ENCODE measurements around the gene HDGFL2.

DNA sequence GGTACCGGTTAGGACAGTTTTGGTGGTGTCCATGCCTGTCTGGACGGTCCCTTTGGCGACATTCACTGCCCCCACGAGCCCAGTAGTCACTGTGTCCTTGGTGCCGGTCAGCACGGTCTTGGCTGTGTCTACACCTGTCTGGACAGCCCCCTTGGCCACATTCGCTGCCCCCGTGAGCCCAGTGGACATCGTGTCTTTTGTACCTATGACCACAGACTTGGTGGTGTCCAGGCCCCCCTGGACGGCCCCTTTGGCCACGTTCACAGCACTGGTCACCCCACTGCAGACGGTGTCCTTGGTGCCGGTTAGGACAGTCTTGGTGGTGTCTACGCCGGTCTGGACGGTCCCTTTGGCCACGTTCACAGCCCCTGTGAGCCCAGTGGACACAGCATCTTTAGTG is 40.0 kb downstream of the HDGFL2 start:
- TF ChIP-seq, protein P1, sequence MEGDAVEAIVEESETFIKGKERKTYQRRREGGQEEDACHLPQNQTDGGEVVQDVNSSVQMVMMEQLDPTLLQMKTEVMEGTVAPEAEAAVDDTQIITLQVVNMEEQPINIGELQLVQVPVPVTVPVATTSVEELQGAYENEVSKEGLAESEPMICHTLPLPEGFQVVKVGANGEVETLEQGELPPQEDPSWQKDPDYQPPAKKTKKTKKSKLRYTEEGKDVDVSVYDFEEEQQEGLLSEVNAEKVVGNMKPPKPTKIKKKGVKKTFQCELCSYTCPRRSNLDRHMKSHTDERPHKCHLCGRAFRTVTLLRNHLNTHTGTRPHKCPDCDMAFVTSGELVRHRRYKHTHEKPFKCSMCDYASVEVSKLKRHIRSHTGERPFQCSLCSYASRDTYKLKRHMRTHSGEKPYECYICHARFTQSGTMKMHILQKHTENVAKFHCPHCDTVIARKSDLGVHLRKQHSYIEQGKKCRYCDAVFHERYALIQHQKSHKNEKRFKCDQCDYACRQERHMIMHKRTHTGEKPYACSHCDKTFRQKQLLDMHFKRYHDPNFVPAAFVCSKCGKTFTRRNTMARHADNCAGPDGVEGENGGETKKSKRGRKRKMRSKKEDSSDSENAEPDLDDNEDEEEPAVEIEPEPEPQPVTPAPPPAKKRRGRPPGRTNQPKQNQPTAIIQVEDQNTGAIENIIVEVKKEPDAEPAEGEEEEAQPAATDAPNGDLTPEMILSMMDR (IDR thresholded peaks at IDR 0.05; ENCODE audit: low read depth, low read length, poor library complexity, severe bottlenecking), result no peak
- TF ChIP-seq EZH2phosphoT487 (IDR thresholded peaks at IDR 0.05; ENCODE audit: borderline replicate concordance, low read length), result no peak

Data from DOHH2 (cell line).